BLaER1 (cell line): Measurements from ENCODE around the gene BST1.

Experiments used
- H3K27ac ChIP-seq: shearing (Covaris generic); formaldehyde crosslinking; 2 replicates; pipeline ENCODE4 v1.8.1; 2022
- H3K27me3 ChIP-seq: shearing (Covaris generic); formaldehyde crosslinking; 2 replicates; pipeline ENCODE4 v1.8.1; 2022
- H3K36me3 ChIP-seq: shearing (Covaris generic); formaldehyde crosslinking; 2 replicates; pipeline ENCODE4 v1.8.1; 2022
- H3K4me1 ChIP-seq: shearing (Covaris generic); formaldehyde crosslinking; 2 replicates; pipeline ENCODE4 v1.8.1; 2022
- H3K4me2 ChIP-seq: shearing (Covaris generic); formaldehyde crosslinking; 2 replicates; pipeline ENCODE4 v1.8.1; 2022
- H3K4me3 ChIP-seq: shearing (Covaris generic); formaldehyde crosslinking; 2 replicates; pipeline ENCODE4 v1.8.1; 2022
- H3K9ac ChIP-seq: shearing (Covaris generic); formaldehyde crosslinking; 2 replicates; pipeline ENCODE4 v1.8.1; 2022
- H3K9me3 ChIP-seq: shearing (Covaris generic); formaldehyde crosslinking; 2 replicates; pipeline ENCODE4 v1.8.1; 2022
- H4K20me1 ChIP-seq: shearing (Covaris generic); formaldehyde crosslinking; 2 replicates; pipeline ENCODE4 v1.8.1; 2022
- Cebpa-rat ChIP-seq: shearing (Covaris generic); IDR thresholded peaks from 2 replicates; pipeline ENCODE4 v1.8.1; 2022

The BST1 gene

GRCh38 chr4:15703439-15703838 is 574 bp downstream of the BST1 start:
- peak overlapping the region; percentile 54 for H3K4me3 ChIP-seq

GRCh38 chr4:15704129-15704528 is 1.3 kb downstream of the BST1 start:
- Histone ChIP-seq H3K27me3 (peaks cover 8% of the 10 kb centered on the region; the same call in 1 of the 2 replicates), H3K4me1 (peaks cover 15% of the 10 kb centered on the region), H4K20me1 (no peaks in the 10 kb centered on the region), H3K27ac (no peak overlapping the region), H3K9ac (no peak overlapping the region), H3K4me2 (no peak overlapping the region), H3K36me3 (no peaks in the 10 kb centered on the region), H3K9me3 (peaks cover 34% of the 10 kb centered on the region; the same call in 1 of the 2 replicates), H3K4me3 (no peak overlapping the region)
- TF ChIP-seq Cebpa-rat: no peak

More at GRCh38 chr4:15703439-15703838, 574 bp downstream of the BST1 start:
- TF ChIP-seq Cebpa-rat: no peak
- H4K20me1 ChIP-seq: no peaks in the 10 kb centered on the region
- no peak overlapping the region; the same call in 1 of the 2 replicates for H3K4me2 ChIP-seq
- no peak overlapping the region for H3K27ac ChIP-seq
- H3K9ac ChIP-seq: no peak overlapping the region
- H3K4me1 ChIP-seq: peaks cover 15% of the 10 kb centered on the region
- no peaks in the 10 kb centered on the region for H3K36me3 ChIP-seq
- H3K27me3 ChIP-seq: peaks cover 8% of the 10 kb centered on the region; the same call in 1 of the 2 replicates
- peaks cover 37% of the 10 kb centered on the region; the same call in 1 of the 2 replicates for H3K9me3 ChIP-seq

- no peak overlapping the region; the same call in 1 of the 2 replicates for H3K4me2 ChIP-seq
- no peaks in the 10 kb centered on the region for H4K20me1 ChIP-seq
- no peak overlapping the region for H3K9ac ChIP-seq
- peaks cover 16% of the 10 kb centered on the region; the same call in 1 of the 2 replicates for H3K9me3 ChIP-seq
- H3K4me3 ChIP-seq: no peak overlapping the region
- H3K27me3 ChIP-seq: peaks cover 8% of the 10 kb centered on the region; the same call in 1 of the 2 replicates
- H3K36me3 ChIP-seq: no peaks in the 10 kb centered on the region
- TF ChIP-seq Cebpa-rat: no peak
- H3K4me1 ChIP-seq: peaks cover 15% of the 10 kb centered on the region
- no peak overlapping the region for H3K27ac ChIP-seq
Observed at GRCh38 chr4:15706646-15707362, 3.9 kb downstream of the BST1 start.

GRCh38 chr4:15707363-15707715 is 4.5 kb downstream of the BST1 start:
- Histone ChIP-seq H3K4me3 (no peak overlapping the region), H3K9me3 (peaks cover 11% of the 10 kb centered on the region; the same call in 1 of the 2 replicates), H3K36me3 (no peaks in the 10 kb centered on the region), H4K20me1 (no peaks in the 10 kb centered on the region), H3K9ac (no peak overlapping the region), H3K27me3 (peaks cover 5% of the 10 kb centered on the region; the same call in 1 of the 2 replicates), H3K27ac (no peak overlapping the region), H3K4me2 (no peak overlapping the region; the same call in 1 of the 2 replicates), H3K4me1 (peaks cover 15% of the 10 kb centered on the region)
- TF ChIP-seq Cebpa-rat: no peak

- Histone ChIP-seq H3K4me1 (peaks cover 4% of the 10 kb centered on the region; the same call in 1 of the 2 replicates), H3K4me2 (no peak overlapping the region), H3K27me3 (no peaks in the 10 kb centered on the region), H3K27ac (no peak overlapping the region), H3K9me3 (no peaks in the 10 kb centered on the region), H3K9ac (no peak overlapping the region), H4K20me1 (no peaks in the 10 kb centered on the region), H3K36me3 (no peaks in the 10 kb centered on the region), H3K4me3 (no peak overlapping the region)
- TF ChIP-seq Cebpa-rat: no peak
Observed at GRCh38 chr4:15711762-15712161, 8.9 kb downstream of the BST1 start.

- H3K27ac ChIP-seq: no peak overlapping the region
- no peak overlapping the region for H3K9ac ChIP-seq
- H4K20me1 ChIP-seq: no peaks in the 10 kb centered on the region
- no peaks in the 10 kb centered on the region for H3K36me3 ChIP-seq
- no peak overlapping the region for H3K4me3 ChIP-seq
- no peak for TF ChIP-seq Cebpa-rat
- no peaks in the 10 kb centered on the region for H3K27me3 ChIP-seq
- H3K4me2 ChIP-seq: no peak overlapping the region
- no peaks in the 10 kb centered on the region for H3K9me3 ChIP-seq
- H3K4me1 ChIP-seq: no peaks in the 10 kb centered on the region; the same call in 1 of the 2 replicates
Observed at GRCh38 chr4:15712214-15712613, 9.3 kb downstream of the BST1 start.

GRCh38 chr4:15714141-15714540 is 11.3 kb downstream of the BST1 start:
- Histone ChIP-seq H3K4me2 (no peak overlapping the region), H3K27me3 (no peaks in the 10 kb centered on the region), H3K36me3 (no peaks in the 10 kb centered on the region), H3K9me3 (no peaks in the 10 kb centered on the region), H3K9ac (no peak overlapping the region), H3K4me3 (no peak overlapping the region), H3K27ac (no peak overlapping the region), H3K4me1 (no peaks in the 10 kb centered on the region), H4K20me1 (no peaks in the 10 kb centered on the region)
- TF ChIP-seq Cebpa-rat: no peak

GRCh38 chr4:15714646-15715435 is 12.0 kb downstream of the BST1 start:
- H4K20me1 ChIP-seq: no peaks in the 10 kb centered on the region
- no peak overlapping the region for H3K27ac ChIP-seq
- no peaks in the 10 kb centered on the region for H3K4me1 ChIP-seq
- no peak overlapping the region for H3K9ac ChIP-seq
- H3K36me3 ChIP-seq: no peaks in the 10 kb centered on the region
- H3K9me3 ChIP-seq: no peaks in the 10 kb centered on the region
- H3K27me3 ChIP-seq: no peaks in the 10 kb centered on the region
- no peak overlapping the region for H3K4me3 ChIP-seq
- no peak overlapping the region for H3K4me2 ChIP-seq
- TF ChIP-seq Cebpa-rat: no peak

- no peaks in the 10 kb centered on the region for H3K27me3 ChIP-seq
- H3K9ac ChIP-seq: no peak overlapping the region
- no peak overlapping the region for H3K4me3 ChIP-seq
- no peak for TF ChIP-seq Cebpa-rat
- H3K4me1 ChIP-seq: no peaks in the 10 kb centered on the region
- no peaks in the 10 kb centered on the region for H3K9me3 ChIP-seq
- H4K20me1 ChIP-seq: no peaks in the 10 kb centered on the region
- no peaks in the 10 kb centered on the region for H3K36me3 ChIP-seq
- H3K4me2 ChIP-seq: no peak overlapping the region
- no peak overlapping the region for H3K27ac ChIP-seq
Observed at GRCh38 chr4:15716115-15716514, 13.2 kb downstream of the BST1 start.

- Histone ChIP-seq H3K27ac (no peak overlapping the region), H3K27me3 (no peaks in the 10 kb centered on the region), H3K4me2 (no peak overlapping the region), H3K36me3 (no peaks in the 10 kb centered on the region), H3K4me3 (no peak overlapping the region), H4K20me1 (no peaks in the 10 kb centered on the region), H3K4me1 (no peaks in the 10 kb centered on the region), H3K9me3 (no peaks in the 10 kb centered on the region), H3K9ac (no peak overlapping the region)
- TF ChIP-seq Cebpa-rat: no peak
Observed at GRCh38 chr4:15717086-15717485, 14.2 kb downstream of the BST1 start.
